Fibroblast of pulmonary artery (primary cell): ENCODE data around the gene FOXJ1.
A peak's percentile ranks its signal among the peaks of the same experiment; 100 is the strongest.

ENCODE experiments used
- DNase-seq: peaks from one replicate; pipeline ENCODE4 v3.0.0-alpha.2; 2010; ENCODE audit warnings: low read depth
- H3K4me3 ChIP-seq: replicated peaks from 2 replicates; pipeline ENCODE4 v1.5.1; 2011; ENCODE audit warnings: low read depth, mild to moderate bottlenecking, control low read depth, low read length, moderate library complexity
- TF ChIP-seq, protein P1 (sequence below): IDR thresholded peaks from 2 replicates; pipeline ENCODE4 v1.5.1; 2011; ENCODE audit warnings: mild to moderate bottlenecking, control low read depth, low read length, inconsistent platforms; ENCODE audit errors: missing control alignments

Gene FOXJ1

GRCh38 chr17:76147211-76148014 is 6.4 kb upstream of the FOXJ1 start:
- DNase-seq: peak; percentile 53
- TF ChIP-seq, protein P1, sequence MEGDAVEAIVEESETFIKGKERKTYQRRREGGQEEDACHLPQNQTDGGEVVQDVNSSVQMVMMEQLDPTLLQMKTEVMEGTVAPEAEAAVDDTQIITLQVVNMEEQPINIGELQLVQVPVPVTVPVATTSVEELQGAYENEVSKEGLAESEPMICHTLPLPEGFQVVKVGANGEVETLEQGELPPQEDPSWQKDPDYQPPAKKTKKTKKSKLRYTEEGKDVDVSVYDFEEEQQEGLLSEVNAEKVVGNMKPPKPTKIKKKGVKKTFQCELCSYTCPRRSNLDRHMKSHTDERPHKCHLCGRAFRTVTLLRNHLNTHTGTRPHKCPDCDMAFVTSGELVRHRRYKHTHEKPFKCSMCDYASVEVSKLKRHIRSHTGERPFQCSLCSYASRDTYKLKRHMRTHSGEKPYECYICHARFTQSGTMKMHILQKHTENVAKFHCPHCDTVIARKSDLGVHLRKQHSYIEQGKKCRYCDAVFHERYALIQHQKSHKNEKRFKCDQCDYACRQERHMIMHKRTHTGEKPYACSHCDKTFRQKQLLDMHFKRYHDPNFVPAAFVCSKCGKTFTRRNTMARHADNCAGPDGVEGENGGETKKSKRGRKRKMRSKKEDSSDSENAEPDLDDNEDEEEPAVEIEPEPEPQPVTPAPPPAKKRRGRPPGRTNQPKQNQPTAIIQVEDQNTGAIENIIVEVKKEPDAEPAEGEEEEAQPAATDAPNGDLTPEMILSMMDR: peak; percentile 63
- no peak overlapping the region for H3K4me3 ChIP-seq

DNA sequence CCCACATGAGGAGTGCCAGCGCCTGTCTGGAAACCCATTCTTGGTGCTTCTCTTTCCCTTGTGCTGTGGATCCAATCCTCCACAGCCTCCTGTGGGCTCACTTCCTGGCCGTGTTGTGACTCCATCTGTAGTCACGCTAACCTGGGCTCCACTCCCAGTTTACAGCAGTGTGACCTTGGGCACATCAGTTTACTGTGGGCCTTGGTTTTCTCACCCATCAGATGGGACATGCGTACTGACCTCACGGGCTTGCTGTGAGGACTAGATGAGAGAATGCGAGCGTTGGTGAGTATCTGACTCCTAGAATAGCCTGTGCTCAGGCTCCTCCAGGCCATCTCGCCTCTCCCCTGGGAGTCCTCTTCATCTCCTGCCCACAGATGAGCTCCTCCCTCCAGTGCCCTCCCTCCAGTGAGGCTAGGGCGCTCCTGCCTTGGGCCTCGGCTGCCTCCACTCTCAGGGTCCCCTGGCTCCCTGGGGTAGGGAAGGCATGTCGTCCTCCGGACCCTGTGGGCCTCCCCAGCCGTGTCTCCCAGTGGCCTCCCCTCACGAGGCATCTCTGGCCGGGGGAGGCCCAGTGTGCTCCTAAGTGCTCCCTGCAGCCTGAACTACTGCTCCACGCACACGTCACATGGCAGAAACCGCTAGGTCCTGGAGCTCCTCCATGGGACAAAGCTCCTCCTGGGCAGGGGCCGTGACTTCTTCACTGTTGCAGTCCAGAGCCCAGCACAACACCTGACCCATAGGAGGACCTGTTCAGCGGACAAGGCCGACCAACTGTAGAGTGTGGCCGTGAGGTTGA is 5.2 kb upstream of the FOXJ1 start:
- H3K4me3 ChIP-seq: no peak overlapping the region
- TF ChIP-seq, protein P1: no peak
- no peak for DNase-seq

DNA sequence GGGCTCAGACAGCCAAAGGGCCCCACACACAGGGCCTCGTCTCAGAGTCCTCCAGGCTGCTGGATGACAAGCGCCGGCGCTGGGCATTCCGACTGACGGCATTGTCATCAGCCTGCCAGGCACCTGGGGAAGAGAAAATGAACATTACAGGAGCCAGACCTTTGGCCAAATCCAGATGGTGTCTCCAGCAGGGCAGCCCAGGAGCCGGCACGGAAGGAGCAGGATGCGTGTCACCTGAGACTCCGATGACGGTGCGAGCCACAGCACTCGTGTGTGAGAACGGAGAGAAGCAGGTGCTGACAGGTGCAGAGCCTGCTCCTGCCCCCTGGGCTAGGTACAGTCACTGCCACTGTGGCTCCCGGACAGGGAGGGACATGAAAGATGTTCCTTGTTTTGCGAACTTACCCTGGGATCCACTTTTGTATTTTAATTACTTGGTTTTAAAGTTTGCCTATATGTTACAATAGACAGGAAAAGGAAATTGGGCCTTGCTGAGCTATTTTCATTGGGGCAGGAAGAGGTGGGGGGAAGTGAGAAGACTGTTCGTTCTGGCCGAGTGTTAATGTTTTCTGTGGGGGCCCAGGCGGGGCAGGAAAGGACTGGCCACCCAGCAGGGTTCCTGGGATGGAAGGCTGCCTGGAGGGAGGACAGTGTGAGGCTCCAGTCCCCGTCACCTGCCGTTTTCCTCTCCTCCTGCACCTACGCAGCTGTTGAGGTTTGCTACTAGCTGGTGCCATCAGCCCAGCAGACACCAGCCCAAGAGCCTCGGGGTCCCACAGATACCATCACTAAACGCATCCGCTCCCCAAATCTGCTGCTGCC is 4.4 kb upstream of the FOXJ1 start:
- no peak overlapping the region for H3K4me3 ChIP-seq
- TF ChIP-seq, protein P1: no peak
- no peak for DNase-seq

DNA sequence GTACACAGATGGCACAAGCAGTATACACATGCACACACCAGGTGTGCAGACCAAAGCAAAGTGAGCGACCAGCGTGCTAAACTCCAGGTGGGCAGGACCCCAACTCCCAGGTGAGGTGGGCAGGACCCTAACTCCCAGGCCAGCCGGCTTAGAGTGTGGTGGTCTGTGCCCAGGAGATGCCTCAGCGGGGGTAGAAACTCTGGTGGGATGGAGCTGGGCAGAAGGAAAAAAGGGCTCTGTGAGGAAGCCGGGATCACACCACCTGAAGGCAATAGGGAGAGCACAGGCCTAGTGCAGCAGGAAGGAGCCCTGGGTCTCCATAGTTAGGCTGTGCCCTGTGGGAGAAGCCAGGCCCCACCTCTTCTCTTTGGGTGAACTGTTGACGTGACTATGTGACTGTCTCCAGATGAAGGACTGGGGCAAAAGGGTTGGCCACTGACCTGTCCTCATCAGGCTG is 1.6 kb upstream of the FOXJ1 start:
- no peak overlapping the region for H3K4me3 ChIP-seq
- no peak for DNase-seq
- TF ChIP-seq, protein P1: no peak

GRCh38 chr17:76142039-76142584 is 1.1 kb upstream of the FOXJ1 start:
- no peak for DNase-seq
- no peak overlapping the region for H3K4me3 ChIP-seq
- TF ChIP-seq, protein P1: no peak

GRCh38 chr17:76140661-76141211 is 309 bp downstream of the FOXJ1 start:
- H3K4me3 ChIP-seq: peak overlapping the region; percentile 54
- TF ChIP-seq, protein P1: no peak
- DNase-seq: no peak
